Measurements from ENCODE around the gene DOCK10. TPM values are rescaled to one million over a fixed set of nuclear protein-coding genes. Genes with fewer than 3 reads are reported as not detected.

The DOCK10 gene
- total RNA-seq, 1 donor from 2014 or later = 14.3 TPM

DNA sequence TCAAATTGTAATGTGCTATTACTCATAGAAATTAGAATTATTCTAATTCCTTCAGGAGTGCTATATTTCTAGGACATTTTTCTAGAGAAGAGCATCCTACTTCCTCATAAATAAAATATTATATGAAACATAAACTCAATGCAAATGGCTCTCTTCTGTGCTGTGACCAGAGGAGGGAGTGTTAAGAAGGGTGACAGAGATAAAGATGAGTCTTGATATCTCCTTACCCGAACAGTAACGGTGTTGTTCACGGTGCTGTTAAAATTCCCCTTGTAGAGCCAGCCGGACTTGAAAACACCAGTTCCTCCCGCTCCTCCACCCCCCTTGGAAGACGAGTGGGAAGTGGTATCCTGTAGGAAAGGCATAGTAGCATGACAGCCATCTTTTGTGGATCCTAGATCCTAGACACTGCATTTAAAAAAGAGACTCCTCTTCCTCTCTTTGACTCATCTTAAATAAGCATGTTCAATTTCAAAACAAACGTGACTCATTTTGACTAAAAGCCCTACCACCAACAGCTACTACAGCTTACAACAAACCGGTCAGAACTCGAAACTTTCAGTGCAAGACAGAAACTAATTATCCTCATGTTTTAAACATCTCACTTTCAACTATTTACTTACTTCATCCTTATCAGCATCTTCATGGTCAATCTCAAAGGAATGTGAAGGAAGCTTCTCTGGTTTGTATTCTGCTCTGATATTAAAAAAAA, 156.3 kb downstream of the DOCK10 start:
- DNase-seq (ENCODE audit: low spot score) = no peak
- peak overlapping the region; percentile 81 for H3K27ac Mint-ChIP-seq (ENCODE audit: unreplicated experiment)
- TF ChIP-seq, protein P1, sequence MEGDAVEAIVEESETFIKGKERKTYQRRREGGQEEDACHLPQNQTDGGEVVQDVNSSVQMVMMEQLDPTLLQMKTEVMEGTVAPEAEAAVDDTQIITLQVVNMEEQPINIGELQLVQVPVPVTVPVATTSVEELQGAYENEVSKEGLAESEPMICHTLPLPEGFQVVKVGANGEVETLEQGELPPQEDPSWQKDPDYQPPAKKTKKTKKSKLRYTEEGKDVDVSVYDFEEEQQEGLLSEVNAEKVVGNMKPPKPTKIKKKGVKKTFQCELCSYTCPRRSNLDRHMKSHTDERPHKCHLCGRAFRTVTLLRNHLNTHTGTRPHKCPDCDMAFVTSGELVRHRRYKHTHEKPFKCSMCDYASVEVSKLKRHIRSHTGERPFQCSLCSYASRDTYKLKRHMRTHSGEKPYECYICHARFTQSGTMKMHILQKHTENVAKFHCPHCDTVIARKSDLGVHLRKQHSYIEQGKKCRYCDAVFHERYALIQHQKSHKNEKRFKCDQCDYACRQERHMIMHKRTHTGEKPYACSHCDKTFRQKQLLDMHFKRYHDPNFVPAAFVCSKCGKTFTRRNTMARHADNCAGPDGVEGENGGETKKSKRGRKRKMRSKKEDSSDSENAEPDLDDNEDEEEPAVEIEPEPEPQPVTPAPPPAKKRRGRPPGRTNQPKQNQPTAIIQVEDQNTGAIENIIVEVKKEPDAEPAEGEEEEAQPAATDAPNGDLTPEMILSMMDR (IDR thresholded peaks at IDR 0.05) = peak; percentile 31
- H3K4me3 Mint-ChIP-seq (ENCODE audit: unreplicated experiment) = no peak overlapping the region
- H3K36me3 Mint-ChIP-seq (ENCODE audit: low read depth) = peaks cover 4% of the 10 kb centered on the region
- peaks cover 3% of the 10 kb centered on the region for H3K9me3 Mint-ChIP-seq (ENCODE audit: low read depth)
- no peaks in the 10 kb centered on the region for H3K27me3 Mint-ChIP-seq (ENCODE audit: low read depth)
- peaks cover 48% of the 10 kb centered on the region for H3K4me1 Mint-ChIP-seq (ENCODE audit: low read depth)

- Mint-ChIP-seq H3K27me3 (ENCODE audit: low read depth) (no peaks in the 10 kb centered on the region), H3K27ac (ENCODE audit: unreplicated experiment) (peak overlapping the region; percentile 57)
- no peak for DNase-seq (ENCODE audit: low spot score)
These were observed 157.0 kb downstream of the DOCK10 start for GRCh38 chr2:224885291-224885690.

DNA sequence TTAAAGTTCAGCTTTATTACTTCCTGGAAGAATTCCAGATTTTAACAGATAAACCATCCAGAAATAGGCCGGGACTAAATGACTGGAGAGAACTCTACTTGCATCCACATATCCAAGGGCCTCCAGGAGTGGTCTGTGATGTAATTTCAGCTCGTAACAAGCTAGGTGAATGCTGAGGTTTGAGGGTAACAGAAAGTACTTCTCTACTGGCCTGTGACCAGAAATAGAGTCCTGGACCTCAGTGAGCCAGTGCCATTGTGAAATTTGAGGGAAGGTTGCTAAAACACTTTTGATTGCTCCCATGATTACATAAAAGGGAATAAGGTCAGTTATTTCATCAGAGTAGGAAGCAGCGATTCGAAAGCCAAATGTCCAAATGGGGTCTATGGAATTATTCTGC, 158.1 kb downstream of the DOCK10 start:
- peaks cover 48% of the 10 kb centered on the region for H3K4me1 Mint-ChIP-seq (ENCODE audit: low read depth)
- H3K27ac Mint-ChIP-seq (ENCODE audit: unreplicated experiment) = no peak overlapping the region
- peaks cover 3% of the 10 kb centered on the region for H3K9me3 Mint-ChIP-seq (ENCODE audit: low read depth)
- H3K27me3 Mint-ChIP-seq (ENCODE audit: low read depth) = no peaks in the 10 kb centered on the region
- H3K36me3 Mint-ChIP-seq (ENCODE audit: low read depth) = peaks cover 2% of the 10 kb centered on the region
- TF ChIP-seq, protein P1 (IDR thresholded peaks at IDR 0.05) = no peak
- H3K4me3 Mint-ChIP-seq (ENCODE audit: unreplicated experiment) = no peak overlapping the region
- DNase-seq (ENCODE audit: low spot score) = no peak

More at GRCh38 chr2:224885291-224885690, 157.0 kb downstream of the DOCK10 start:
- Mint-ChIP-seq H3K4me1 (ENCODE audit: low read depth) (peaks cover 48% of the 10 kb centered on the region), H3K4me3 (ENCODE audit: unreplicated experiment) (no peak overlapping the region), H3K9me3 (ENCODE audit: low read depth) (peaks cover 3% of the 10 kb centered on the region), H3K36me3 (ENCODE audit: low read depth) (peaks cover 4% of the 10 kb centered on the region)
- TF ChIP-seq, protein P1 (IDR thresholded peaks at IDR 0.05) = no peak

DNA sequence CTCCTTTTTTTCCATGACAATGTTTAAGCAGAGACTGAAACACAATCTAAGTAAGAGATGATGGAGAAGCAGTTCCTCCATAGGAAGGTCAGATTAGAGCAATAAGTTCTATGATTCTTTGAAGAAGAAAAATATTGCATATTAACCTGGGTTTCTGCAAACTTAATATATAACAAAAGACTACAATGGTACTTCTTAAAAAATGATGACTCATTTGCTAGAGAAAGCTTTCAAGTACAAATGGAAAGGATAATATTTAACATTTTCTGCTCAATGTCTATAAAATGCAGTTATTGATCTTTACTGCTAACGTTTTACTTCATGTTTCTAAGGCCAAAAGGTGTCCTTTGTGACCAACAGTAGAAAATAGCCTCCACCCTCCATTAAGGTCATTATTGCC, 158.6 kb downstream of the DOCK10 start:
- Mint-ChIP-seq H3K27ac (ENCODE audit: unreplicated experiment) (no peak overlapping the region), H3K4me1 (ENCODE audit: low read depth) (peaks cover 48% of the 10 kb centered on the region), H3K27me3 (ENCODE audit: low read depth) (no peaks in the 10 kb centered on the region)

GRCh38 chr2:224883172-224883516, 159.1 kb downstream of the DOCK10 start:
- Mint-ChIP-seq H3K4me3 (ENCODE audit: unreplicated experiment) (no peak overlapping the region), H3K27ac (ENCODE audit: unreplicated experiment) (peak overlapping the region; percentile 64), H3K9me3 (ENCODE audit: low read depth) (peaks cover 3% of the 10 kb centered on the region), H3K27me3 (ENCODE audit: low read depth) (no peaks in the 10 kb centered on the region), H3K36me3 (ENCODE audit: low read depth) (peaks cover 2% of the 10 kb centered on the region), H3K4me1 (ENCODE audit: low read depth) (peaks cover 48% of the 10 kb centered on the region)
- TF ChIP-seq, protein P1 (IDR thresholded peaks at IDR 0.05) = no peak
- DNase-seq (ENCODE audit: low spot score) = no peak

More for the DNA sequence above, 158.6 kb downstream of the DOCK10 start:
- DNase-seq (ENCODE audit: low spot score) = no peak
- Mint-ChIP-seq H3K36me3 (ENCODE audit: low read depth) (peaks cover 2% of the 10 kb centered on the region), H3K9me3 (ENCODE audit: low read depth) (peaks cover 3% of the 10 kb centered on the region), H3K4me3 (ENCODE audit: unreplicated experiment) (no peak overlapping the region)
- TF ChIP-seq, protein P1 (IDR thresholded peaks at IDR 0.05) = no peak
